Islet precursor cell (in vitro differentiated cells): ENCODE measurements around the gene HRK.

Experiments used
- DNase-seq: peaks from one replicate; pipeline ENCODE4 v3.0.0-alpha.2; 2018

The HRK gene

DNA sequence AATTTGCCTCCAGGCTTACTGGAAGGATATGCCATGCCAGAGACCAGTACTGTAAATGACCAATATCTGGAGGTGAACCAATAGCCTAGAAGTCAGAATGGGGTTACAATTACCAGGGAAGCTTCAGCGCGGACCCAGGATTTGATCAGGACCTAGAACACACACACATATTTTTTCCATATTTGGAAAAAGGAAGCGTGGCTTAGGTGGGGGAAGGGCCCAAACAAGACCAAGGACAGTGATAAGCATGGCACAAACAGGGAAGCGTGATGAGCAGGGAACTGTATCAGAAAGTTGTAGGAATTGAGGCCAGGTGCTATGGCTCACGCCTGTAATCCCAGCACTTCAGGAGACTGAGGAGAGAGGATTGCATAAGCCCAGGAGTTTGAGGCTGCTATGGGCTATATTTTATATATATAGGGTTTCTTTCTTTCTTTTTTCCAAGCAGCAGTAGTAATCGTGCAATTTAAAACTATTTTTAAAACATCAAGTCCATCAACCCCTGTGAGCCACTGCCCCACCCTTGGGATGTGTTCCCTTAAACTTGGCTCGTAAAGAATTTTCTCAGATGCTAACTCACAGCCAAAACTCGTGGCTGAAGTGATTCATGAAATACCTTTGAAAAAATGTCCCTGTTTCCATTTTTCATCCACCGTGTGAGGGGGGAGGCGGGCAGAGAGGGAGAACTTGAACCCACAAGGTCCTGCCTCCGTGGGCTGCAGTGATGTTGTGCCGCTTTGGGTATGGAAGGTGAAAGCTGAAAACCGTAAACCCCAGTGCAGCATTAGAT lies 16.7 kb downstream of the HRK start:
- no peak for DNase-seq

DNA sequence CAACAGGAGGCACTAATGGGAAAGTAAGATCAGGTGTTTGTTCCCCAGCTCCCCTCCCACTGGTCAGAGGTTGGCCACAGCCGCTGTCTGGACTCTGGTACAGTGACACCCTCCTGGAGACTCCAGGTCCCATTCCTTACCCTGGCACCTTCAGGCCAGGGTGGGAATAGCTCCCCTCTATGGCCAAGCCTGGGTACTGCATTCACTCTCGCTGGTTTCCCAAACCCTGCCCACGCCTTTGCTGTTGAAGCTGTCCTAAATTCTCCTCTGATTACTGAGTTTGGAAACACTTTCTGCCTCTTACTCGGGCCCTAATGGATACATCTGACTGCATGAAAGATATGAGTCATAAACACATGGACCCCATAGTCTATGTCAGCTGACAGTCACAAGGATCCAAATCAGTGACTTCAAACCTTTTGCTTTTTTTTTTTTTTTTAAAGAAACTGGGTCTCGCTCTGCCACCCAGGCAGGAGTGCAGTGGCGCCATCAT lies 17.9 kb downstream of the HRK start:
- DNase-seq, result peak; percentile 84

DNA sequence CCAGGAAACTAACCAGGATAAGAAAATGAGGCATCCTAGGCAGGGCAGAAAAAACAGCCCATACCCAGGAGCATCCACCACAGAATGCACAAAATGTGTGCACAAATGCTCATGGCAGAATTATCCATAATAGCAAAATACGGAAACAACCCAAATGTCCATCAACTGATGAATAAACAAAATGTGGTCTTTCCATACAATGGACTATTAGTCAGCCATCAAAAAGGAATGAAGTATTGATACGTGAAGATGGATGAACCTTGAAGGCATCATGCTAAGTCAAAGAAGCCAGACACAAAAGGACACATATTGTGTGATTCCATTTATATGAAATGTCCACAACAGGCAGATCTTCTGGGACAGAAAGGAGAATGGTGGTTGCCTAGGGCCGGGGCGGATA lies 19.1 kb downstream of the HRK start:
- DNase-seq, result no peak

DNA sequence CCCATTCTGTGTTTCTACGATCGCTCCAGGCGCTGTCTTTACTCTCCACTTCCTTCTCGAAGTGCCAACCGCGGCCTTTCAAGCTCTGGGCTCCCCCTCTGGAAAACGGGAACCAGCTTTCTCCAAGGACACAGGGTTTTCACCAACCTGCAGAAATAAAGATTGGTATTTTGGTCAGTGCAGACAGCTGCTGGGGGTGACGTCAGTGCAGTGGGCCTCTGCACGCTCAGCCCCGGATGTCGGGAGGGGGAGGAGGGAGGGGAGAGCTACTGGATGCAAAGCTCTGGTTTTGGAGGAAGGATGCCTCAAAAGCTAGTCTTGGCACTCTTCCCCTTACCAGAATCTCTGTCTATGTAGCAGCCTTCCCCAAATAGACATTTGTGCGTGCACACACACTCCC lies 19.9 kb downstream of the HRK start:
- peak; percentile 85 for DNase-seq

DNA sequence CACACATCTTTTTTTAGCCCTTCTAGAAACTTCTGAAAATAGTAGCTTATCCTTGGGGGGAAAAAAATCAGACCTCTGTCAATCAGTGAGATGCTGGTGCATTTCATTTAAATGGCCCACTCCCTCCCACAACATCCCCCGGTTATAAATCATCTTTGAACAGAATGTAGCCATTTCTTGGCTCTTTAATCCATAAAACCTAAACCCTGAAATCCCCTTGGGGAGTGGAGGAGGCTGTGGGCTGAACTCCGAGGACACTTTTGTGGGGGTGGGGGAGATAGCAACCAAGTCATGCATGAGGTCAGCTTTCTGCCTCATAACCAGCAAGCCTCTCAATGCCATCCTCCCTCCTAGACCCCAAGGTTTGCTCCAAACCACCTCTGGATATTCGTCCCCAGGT lies 21.0 kb downstream of the HRK start:
- no peak for DNase-seq

DNA sequence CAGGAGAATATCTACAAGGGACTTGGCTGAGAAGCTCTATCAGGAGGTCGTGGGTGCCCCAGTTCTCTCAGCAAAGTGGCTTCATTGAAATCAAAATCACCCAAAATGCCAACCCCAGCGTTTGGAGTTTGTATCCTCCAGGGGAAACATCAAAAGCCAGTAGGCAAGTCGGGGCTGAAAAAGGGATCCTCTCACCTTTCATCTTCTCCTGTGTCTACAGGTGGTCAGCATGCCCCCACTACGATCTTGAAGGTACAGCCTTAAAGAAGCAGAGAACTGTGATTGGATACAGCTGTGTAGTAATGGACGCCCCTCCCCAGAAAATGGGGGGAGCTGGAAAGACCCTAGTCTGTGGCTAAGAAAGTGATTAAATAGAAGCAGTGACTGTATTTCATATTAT lies 22.2 kb downstream of the HRK start:
- no peak for DNase-seq

DNA sequence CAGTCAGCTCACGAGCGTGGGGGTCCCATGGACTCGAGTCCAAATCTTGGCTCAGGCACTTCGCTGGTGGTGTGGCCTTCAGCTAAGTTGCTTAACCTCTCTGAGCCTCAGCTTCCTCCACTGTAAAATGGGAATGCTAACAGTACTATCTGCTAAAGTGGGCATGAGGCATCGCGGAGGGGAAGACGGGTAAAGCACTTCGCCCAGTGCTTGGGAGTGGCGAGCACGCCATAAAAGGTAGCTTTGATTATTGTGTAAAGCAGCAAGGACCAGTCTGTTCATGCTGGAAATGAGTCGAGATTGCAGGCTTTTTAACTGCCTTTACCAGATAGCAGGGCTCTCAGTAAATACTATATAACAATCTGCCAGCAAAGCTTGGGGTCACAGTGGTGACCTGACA lies 24.5 kb downstream of the HRK start:
- no peak for DNase-seq

DNA sequence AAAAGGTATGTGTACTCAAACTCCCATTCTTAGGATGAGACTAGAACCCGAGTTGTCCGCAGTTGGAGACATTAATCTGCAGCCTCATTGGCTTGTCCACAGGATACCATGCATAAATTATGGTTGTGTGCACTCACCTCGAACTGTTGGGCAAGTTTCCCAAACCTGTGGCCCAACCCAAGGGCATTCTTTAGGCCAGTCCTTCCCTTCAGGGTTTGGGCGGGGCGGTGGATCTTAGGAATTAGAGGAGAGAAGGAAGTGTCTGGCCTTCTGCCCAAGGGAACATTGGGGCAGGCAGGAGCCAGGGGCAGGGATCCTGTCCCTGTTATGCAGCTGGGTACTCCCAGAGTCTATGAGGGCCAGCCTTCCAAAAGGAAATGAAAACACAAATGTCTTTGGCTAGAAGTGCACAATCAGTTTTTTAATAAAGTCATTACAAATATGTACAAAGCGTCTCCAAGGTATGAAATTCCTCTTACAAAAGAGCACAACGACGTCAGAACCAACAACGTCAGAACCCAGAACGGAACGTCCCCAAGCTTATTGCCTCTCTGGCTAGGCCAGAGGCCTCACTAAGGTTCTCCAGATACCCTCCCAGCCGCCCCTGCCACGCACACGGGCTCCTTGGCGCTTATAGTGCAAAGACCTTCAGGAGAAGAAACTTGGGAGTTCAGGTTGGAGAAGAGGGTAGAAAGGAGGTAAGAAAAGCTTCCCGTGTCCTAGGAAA lies 25.3 kb downstream of the HRK start:
- no peak for DNase-seq

DNA sequence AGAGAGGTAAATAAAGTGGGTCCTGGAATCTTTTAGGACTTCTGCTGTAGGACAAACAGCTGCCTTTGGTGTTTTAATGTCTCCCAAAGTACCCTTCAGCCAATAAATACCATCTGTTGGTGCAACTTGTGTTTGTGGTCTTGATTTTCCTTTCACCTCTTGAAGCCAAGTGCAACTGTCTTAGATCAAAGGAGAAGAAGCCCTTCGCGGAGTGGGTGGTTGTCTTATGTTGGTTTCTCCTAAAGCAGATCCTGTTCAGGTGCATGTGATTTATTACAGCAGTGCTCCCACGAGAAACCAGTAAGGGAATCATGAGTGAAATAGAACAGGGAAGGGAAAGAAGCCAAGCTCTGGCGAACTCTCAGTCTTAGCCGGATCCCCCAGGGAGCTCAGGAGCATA lies 27.7 kb downstream of the HRK start:
- no peak for DNase-seq

DNA sequence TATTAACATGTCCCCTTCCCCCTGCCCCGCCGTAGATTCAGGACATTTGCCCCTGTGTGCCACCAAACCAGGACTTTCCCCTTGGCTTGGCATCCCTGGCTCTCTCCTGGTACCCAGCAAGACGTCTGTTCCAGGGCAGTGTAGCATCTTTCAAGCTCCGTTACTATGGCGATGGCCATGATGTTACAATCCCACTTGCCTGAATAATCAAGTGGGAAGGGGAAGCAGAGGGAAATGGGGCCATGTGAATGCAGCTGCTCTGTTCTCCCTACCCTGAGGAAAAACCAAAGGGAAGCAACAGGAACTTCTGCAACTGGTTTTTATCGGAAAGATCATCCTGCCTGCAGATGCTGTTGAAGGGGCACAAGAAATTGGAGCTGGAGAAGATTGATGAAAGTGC lies 28.9 kb downstream of the HRK start:
- no peak for DNase-seq

DNA sequence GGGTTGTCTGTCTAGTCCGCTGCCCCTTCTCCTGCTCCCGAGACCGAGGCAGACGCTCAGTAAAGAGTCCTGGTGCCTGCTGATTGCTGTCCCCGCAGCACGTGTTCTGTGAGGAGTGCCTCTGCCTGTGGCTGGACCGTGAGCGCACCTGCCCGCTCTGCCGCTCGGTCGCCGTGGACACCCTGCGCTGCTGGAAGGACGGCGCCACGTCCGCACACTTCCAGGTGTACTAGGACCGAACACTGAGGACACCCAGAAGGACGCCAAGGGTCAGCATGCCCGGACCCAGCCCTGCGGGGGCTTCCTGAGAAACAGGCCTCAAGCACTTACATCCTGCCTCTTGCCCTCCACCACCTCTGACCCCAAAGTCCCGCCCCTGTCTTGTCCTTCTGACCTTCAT lies 32.0 kb downstream of the HRK start:
- DNase-seq, result no peak

DNA sequence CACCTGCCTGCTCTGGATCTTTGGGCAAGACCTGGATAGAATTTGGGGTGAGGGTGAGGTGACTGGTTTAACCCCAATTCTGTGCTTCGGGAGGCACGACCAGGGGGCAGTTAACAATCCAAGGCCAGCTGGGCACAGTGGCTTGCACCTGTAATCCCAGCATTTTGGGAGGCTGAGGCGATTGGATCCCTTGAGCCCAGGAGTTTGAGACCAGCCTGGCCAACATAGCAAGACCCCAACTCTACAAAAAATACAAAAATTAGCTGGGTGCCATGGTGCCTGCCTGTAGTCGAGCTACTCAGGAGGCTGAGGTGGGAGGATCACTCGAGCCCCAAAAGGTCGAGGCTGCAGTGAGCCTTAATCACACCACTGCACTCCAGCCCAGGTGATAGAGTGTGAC lies 38.2 kb downstream of the HRK start:
- no peak for DNase-seq

DNA sequence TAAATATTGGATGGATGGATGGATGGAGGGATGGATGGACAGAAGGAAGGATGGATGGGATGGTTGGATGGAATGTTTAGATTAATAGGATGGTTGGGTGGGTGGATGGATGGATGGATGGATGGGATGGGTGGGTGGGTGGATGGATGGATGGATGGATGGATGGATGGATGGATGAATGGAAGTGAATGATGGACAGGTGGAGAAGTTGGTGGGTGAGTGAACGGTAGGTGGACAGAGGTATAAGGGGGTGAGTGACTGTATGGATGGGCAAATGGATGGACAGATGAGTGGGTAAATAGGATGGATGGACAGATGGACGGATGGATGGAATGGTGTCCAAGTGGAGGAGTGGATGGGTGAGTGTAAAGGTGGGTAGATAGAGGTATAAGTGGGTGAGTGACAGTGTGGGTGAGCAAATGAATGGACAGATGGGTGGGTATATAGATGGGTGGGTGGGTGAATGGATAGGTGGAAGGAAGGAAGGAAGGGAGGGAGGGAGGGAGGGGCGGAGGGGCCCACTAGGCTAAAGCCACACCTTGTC lies 41.9 kb downstream of the HRK start:
- DNase-seq, result no peak

DNA sequence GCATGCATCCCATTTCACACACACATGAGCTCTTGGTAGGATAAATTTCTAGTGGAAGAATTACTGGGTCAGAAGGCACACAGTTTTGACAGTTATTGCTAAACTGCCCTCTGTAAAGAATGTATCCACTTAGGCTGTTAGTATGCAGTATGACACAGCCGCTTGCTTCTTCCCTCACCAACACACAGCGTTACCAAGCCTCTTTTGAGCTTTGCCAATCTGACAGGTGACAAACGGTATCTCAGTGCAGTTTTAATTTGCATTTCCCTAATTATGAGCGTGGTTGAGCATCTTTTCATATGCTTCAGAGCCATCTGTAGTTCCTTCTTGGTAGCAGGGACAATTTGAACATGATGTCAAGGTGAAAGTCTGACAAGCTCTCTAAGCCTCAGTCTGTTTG lies 42.9 kb downstream of the HRK start:
- no peak for DNase-seq

DNA sequence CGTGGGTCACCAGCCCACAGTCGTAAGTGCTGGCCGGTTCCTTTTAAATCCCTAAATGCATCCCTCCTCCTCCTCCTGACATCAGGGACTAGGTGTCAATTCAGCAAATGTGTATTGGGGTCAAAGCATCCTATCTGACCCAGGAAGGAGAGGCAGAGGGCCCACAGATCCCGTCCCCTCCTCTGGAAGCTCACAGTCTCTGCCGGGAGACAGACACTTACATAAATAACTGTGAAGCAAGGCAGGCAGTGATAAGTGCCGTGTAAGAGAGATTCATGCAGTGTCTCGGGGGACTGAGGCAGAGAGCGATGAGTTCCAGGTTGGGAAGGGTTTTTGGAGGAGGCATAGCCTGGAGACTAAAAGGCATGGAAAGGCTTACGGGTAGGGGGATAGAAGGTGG lies 44.1 kb downstream of the HRK start:
- no peak for DNase-seq

DNA sequence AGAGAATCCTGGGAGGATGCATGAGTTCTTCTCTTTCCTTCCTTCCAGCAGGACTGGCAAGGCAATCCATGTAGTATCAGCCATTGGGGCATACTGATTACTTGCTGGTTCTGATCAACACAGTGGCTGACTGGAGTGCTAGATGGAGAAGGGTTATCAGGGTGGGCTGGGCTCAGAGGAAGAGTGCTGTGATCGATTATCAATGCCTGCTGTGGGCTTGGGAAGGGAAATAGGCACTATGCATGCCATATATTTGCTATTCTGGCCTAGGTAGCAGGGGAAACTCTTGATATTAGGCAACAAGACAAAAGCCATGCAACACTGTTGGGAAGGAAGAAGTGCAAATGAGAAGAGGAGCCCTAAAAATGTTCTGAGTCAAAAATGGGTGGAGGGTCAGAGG lies 45.8 kb downstream of the HRK start:
- DNase-seq, result no peak

DNA sequence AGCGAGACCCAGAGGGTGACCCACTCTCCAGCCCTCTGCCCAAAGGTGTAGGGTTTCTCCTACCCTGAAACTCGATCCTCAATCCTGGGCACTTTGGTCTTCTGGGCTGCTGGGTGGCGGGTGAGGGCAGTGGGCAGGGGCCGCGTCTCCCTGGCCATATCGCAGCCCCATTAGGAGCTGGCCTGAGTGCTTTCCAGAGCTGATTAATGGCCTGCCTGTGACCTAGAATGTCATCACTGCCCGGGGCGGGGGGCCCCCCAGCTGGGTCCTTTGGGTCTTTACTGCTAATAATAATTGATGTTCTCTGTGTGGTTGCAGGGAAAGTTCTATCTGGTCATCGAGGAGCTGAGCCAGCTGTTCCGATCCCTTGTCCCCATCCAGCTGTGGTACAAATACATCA lies 47.8 kb downstream of the HRK start:
- no peak for DNase-seq

DNA sequence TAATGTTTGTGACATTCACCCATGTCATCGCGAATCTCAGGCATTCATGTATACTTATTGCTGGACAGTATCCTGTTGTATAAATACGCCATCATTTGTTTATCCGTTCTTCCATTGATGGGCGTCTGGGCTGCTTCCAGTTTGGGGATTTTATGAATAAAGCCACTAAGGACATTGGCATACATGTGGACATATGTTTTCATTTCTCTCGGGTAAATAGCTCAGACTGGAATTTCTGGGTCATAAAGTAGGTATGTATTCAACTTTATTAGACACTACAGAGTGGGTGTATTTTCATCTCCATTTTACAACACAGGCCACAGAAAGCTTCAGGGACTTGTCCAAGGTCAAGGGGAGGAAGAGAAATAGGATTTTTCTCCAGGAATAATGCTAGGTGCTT lies 48.9 kb downstream of the HRK start:
- DNase-seq, result no peak

DNA sequence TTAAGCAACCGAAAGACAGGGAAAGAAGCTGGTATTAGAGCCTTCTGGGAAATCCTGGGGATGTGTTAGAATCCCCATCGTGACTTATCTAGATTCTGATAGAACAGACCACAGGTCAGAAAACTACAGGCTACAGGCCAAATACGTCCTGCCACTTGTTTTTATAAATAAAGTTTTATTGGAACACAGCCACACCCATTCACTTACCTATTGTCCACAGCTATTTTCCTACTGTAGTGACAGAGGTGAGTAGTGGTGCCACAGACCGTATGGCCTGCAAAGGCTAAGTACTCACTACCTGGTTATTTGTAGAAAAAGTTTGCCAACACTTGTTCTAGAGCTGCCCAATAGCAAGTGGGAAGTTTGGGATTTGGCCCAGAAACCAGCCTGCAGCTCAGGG lies 53.8 kb downstream of the HRK start:
- DNase-seq, result no peak

DNA sequence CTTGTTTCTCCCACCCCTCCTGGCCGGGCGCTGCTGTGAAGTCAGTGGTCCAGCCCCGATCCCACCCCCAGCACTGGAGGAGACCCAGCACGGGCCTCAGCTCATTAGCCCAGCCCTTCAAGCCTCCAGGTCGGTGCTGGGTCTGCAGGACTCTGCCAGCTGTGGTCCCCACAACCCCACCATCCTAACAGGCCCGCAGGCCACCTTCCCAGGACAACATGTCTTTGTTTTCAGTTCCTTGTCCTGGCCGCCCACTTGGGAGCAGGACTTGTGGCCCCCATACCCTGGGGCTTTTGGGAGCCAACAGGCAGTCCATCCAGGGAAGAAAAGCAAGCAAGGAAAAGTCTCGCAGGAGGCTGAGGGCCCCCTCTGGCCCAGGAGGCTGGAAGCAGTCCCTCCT lies 60.0 kb downstream of the HRK start:
- DNase-seq, result peak; percentile 74

DNA sequence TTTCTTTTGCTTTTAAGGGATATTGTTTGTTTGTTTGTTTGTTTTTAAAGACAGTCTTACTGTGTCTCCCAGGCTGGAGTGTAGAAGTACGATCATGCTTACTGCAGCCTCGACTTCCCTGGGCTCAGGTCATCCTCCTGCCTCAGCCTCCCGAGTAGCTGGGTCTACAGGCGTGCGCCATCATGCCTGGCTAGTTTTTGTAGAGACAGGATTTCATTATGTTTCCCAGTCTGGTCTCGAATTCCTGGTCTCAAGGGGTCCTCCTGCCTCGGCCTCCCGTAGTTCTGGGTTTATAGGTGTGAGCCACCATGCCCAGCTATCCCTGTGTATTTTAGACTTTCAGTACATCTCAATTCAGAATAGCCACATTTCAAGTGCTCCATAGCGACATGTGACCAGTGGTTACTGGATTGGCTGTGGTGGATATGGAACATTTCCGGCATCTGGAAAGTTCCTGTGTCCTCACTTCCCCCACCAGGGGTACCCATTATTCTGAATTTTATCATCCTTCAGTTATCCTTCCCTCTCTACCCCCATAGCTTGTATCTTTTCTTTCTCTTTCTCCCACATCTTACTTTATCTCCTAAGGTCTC lies 61.1 kb downstream of the HRK start:
- DNase-seq, result no peak

DNA sequence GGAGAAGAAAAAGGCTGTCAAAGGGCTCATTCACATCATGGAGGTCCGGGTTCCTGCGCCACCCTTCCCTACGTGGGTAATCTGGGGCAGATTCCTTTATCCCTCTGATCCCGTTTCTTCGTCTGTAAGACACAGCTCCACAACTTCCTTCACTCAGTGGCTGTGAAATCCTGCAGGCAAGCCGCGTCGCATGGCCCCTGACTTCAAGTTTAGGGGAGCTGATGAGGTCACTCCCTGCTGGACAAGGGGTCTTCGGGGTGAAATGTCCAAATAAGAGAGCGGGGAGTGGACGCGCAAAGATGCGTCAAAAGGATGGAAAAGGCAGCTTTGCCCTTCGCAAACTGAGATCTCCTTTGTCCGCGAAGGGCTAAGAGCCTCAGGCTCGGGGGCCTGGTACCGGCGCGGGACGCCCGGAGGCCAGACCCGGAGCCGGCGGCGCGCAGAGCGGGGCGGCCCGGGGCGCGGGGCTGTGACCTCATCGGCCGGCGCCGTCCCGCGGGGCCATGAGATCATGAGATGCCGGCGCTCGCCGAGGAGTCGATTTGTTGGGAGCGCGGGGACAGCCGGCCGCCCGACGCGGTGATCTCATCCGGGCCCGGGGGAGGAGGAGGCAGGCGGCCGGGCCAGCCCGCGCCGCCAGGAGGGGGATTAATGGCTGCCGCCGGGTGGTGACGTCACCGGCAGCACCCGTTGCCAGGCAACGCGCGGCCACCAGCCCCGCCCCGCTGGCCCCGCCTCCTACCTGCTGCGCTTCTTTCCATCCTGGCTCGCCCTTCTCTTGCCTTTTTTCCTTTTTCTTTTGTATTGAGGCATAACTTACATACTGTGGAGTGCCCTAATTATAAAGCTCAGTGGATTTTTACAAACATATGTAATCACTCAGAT lies 62.1 kb downstream of the HRK start:
- DNase-seq, result peak; percentile 98

DNA sequence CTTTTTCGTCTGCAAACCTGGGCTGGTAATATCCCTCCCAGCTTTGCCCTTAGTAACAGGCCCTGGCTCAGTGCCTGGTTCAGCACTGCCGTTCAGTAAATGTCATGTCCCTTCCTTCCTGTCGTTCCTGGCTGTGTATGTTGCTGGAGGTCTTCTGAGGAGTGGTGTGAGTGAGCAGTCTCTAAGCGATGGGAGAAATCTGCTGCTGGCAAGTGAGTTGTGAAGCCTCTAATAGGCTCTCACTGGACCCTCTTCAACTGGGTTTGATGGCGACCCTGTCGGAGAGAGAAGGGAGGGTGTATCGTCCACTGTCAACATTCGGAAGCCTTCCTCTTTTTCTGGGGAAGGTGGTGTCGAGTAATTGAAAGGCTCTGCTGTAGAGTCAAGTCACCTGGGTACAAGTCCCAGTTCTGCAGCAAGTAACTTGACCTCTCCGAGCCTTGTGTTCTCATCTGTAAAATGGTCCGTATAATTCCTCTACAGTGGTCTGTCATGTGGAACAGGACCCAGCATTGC lies 62.8 kb downstream of the HRK start:
- peak; percentile 62 for DNase-seq
